Vagina (tissue), 2 donors: ENCODE measurements around the gene PCDHB7. TPM values are rescaled to one million over a fixed set of nuclear protein-coding genes. Genes with fewer than 3 reads are reported as not detected.
A peak's percentile ranks its signal among the peaks of the same experiment; 100 is the strongest.
"Not testable (repeated sequence)": the region's sequence is repeated elsewhere in the genome, so short reads cannot be mapped to it uniquely, and the experiment has no call there.

ENCODE experiments used
- DNase-seq, 2 donors: peaks; one replicate each; pipeline ENCODE4 v3.0.0-alpha.2; 2017; ENCODE audit errors: extremely low spot score in 2 of 2
- H3K27ac ChIP-seq: fragments of 200-600 bp; sonication (generic); one replicate; pipeline ENCODE4 v1.5.1; 2019
- H3K27me3 ChIP-seq: fragments of 200-600 bp; sonication (generic); one replicate; pipeline ENCODE4 v1.5.1; 2019
- H3K36me3 ChIP-seq, 2 donors: fragments of 200-600 bp; sonication (generic); one replicate each; pipeline ENCODE4 v1.5.1; 2017 to 2019
- H3K4me1 ChIP-seq: fragments of 200-600 bp; sonication (generic); one replicate; pipeline ENCODE4 v1.5.1; 2019
- H3K4me3 ChIP-seq, 2 donors: fragments of 200-600 bp; sonication (generic); 1 replicate in 1 of 2; 2 replicates in 1 of 2; pipeline ENCODE4 v1.5.1; 2016 to 2019
- H3K9me3 ChIP-seq: fragments of 200-600 bp; sonication (generic); one replicate; pipeline ENCODE4 v1.5.1; 2019
- CTCF ChIP-seq, 3 experiments: fragments of 450-650 bp in 2 of 3; fragments of 200-600 bp in 1 of 3; sonication (generic) in 1 of 3; IDR thresholded peaks; one replicate each; pipeline ENCODE4 v1.5.1; 2017 to 2019; ENCODE audit warnings: antibody characterized with exemption in 3 of 3, mild to moderate bottlenecking in 2 of 3, moderate library complexity in 2 of 3
- POLR2A ChIP-seq, 2 donors: fragments of 450-650 bp; IDR thresholded peaks; one replicate each; pipeline ENCODE4 v1.6.1; 2017; ENCODE audit warnings: antibody characterized with exemption in 2 of 2, mild to moderate bottlenecking in 2 of 2, moderate library complexity in 2 of 2
- POLR2AphosphoS5 ChIP-seq, 2 donors: sonication (generic); formaldehyde crosslinking; IDR thresholded peaks; one replicate each; pipeline ENCODE4 v1.9.0; 2017; ENCODE audit warnings: antibody characterized with exemption in 2 of 2, mild to moderate bottlenecking in 2 of 2, low read depth in 1 of 2; ENCODE audit not compliant: insufficient read depth in 1 of 2
- intact Hi-C: fragments of 100-400 bp; cut with DNase I; formaldehyde crosslinking; loops from one replicate; pipeline ENCODE4 v1.15.1; 2023
- total RNA-seq: library from RNA; depleted of rRNA; stranded (reverse); fragments of >200 nt; gene quantifications from one replicate; pipeline ENCODE4 v1.2.3, GENCODE V29; 2016

The PCDHB7 gene
- total RNA-seq, 1 donor from 2014 or later: 0.98 TPM

GRCh38 chr5:141199359-141200235 lies 27.2 kb downstream of the PCDHB7 start, which contains the start of gene PCDHB11:
Gene PCDHB11 (plus strand): TSS chr5:141199627. CDS start chr5:141199775, 148 bp downstream.
- Histone ChIP-seq H3K27ac (no peak within 1 kb of the TSS), H3K9me3 (peaks cover 28% of the 10 kb centered on the region), H3K4me3 (no peak within 1 kb of the TSS), H3K36me3 (no peaks in the 10 kb centered on the region), H3K4me1 (no peaks in the 10 kb centered on the region), H3K27me3 (no peaks in the 10 kb centered on the region)
- TF ChIP-seq POLR2AphosphoS5 (IDR thresholded peaks at IDR 0.05; ENCODE audit: insufficient read depth in 1 of 2, low read depth in 1 of 2): no peak
- TF ChIP-seq POLR2A (IDR thresholded peaks at IDR 0.05): no peak
- TF ChIP-seq CTCF (IDR thresholded peaks at IDR 0.05): no peak
- DNase-seq: no peak
- intact Hi-C loops: no loop called here

GRCh38 chr5:141201126-141201525 lies 28.7 kb downstream of the PCDHB7 start:
- H3K27me3 ChIP-seq, H3K27ac ChIP-seq, H3K4me1 ChIP-seq, intact Hi-C loops, H3K36me3 ChIP-seq, DNase-seq, H3K4me3 ChIP-seq: not testable (repeated sequence)
- peaks cover 24% of the 10 kb centered on the region for H3K9me3 ChIP-seq

DNA sequence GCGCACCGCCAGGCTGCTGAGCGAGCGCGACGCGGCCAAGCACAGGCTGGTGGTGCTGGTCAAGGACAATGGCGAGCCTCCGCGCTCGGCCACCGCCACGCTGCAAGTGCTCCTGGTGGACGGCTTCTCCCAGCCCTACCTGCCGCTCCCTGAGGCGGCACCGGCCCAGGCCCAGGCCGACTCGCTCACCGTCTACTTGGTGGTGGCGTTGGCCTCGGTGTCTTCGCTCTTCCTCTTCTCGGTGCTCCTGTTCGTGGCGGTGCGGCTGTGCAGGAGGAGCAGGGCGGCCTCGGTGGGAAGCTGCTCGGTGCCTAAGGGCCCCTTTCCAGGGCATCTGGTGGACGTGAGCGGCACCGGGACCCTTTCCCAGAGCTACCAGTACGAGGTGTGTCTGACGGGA lies 29.2 kb downstream of the PCDHB7 start:
- DNase-seq, H3K36me3 ChIP-seq, H3K4me3 ChIP-seq, H3K27me3 ChIP-seq, H3K4me1 ChIP-seq, H3K27ac ChIP-seq, intact Hi-C loops: not testable (repeated sequence)
- H3K9me3 ChIP-seq: peaks cover 24% of the 10 kb centered on the region

DNA sequence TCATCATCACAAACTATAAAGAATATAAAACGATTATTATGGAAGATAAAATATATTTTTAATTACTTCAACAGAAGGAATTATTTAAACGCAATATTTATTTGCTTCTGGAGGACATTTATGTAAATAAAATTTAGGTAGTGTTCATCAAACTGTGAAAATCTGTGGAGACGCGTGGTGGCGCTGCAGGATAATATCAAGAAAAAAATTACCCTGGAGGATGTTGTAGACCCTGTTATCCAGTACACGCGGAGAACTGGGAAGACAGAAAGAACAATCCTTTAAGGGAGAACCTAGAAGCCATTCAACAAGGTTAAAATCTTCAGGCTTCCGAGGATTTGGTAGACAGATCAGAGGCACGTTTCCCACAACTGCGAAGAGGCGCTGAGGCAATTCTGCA lies 36.0 kb downstream of the PCDHB7 start, which contains the start of gene PCDHB12:
PCDHB12 (plus strand) TSS at position 242 of the 400 bp plus-strand sequence. CDS start 189 bp downstream, outside the sequence.
- H3K27me3 ChIP-seq: no peaks in the 10 kb centered on the region
- H3K36me3 ChIP-seq: no peaks in the 10 kb centered on the region
- H3K4me3 ChIP-seq: peak within 1 kb of the TSS; percentile 2 to 22
- intact Hi-C loops: no loop called here
- H3K27ac ChIP-seq: no peak within 1 kb of the TSS
- no peak for DNase-seq
- peaks cover 13% of the 10 kb centered on the region for H3K9me3 ChIP-seq
- TF ChIP-seq CTCF (IDR thresholded peaks at IDR 0.05) (no peak), POLR2AphosphoS5 (IDR thresholded peaks at IDR 0.05; ENCODE audit: insufficient read depth in 1 of 2, low read depth in 1 of 2) (no peak), POLR2A (IDR thresholded peaks at IDR 0.05) (no peak)
- no peaks in the 10 kb centered on the region for H3K4me1 ChIP-seq

DNA sequence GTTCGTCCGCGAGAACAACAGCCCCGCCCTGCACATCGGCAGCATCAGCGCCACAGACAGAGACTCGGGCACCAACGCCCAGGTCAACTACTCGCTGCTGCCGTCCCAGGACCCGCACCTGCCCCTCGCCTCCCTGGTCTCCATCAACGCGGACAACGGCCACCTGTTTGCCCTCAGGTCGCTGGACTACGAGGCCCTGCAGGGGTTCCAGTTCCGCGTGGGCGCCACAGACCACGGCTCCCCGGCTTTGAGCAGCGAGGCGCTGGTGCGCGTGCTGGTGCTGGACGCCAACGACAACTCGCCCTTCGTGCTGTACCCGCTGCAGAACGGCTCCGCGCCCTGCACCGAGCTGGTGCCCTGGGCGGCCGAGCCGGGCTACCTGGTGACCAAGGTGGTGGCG lies 37.8 kb downstream of the PCDHB7 start:
- H3K36me3 ChIP-seq, H3K27ac ChIP-seq, H3K4me3 ChIP-seq, H3K4me1 ChIP-seq, H3K27me3 ChIP-seq, DNase-seq, intact Hi-C loops: not testable (repeated sequence)
- peaks cover 14% of the 10 kb centered on the region for H3K9me3 ChIP-seq

DNA sequence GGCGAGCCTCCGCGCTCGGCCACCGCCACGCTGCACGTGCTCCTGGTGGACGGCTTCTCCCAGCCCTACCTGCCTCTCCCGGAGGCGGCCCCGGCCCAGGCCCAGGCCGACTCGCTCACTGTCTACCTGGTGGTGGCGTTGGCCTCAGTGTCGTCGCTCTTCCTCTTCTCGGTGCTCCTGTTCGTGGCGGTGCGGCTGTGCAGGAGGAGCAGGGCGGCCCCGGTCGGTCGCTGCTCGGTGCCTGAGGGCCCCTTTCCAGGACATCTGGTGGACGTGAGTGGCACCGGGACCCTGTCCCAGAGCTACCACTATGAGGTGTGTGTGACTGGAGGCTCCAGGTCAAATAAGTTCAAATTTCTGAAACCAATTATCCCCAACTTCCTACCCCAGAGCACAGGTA lies 38.4 kb downstream of the PCDHB7 start:
- H3K36me3 ChIP-seq, intact Hi-C loops: not testable (repeated sequence)

GRCh38 chr5:141213656-141214339 lies 41.4 kb downstream of the PCDHB7 start, which contains the start of gene PCDHB13:
Gene PCDHB13 (plus strand): TSS chr5:141213919. CDS start chr5:141214124, 205 bp downstream.
- H3K4me1 ChIP-seq, H3K27me3 ChIP-seq, H3K36me3 ChIP-seq, DNase-seq, H3K27ac ChIP-seq, intact Hi-C loops: not testable (repeated sequence)
- peaks cover 22% of the 10 kb centered on the region for H3K9me3 ChIP-seq
- H3K4me3 ChIP-seq: peak within 1 kb of the TSS in 1 of 2 donors; percentile 11

More for the DNA sequence above, 38.4 kb downstream of the PCDHB7 start:
- not testable (repeated sequence) for H3K27me3 ChIP-seq, H3K27ac ChIP-seq, H3K4me1 ChIP-seq, H3K4me3 ChIP-seq, DNase-seq
- peaks cover 13% of the 10 kb centered on the region for H3K9me3 ChIP-seq

DNA sequence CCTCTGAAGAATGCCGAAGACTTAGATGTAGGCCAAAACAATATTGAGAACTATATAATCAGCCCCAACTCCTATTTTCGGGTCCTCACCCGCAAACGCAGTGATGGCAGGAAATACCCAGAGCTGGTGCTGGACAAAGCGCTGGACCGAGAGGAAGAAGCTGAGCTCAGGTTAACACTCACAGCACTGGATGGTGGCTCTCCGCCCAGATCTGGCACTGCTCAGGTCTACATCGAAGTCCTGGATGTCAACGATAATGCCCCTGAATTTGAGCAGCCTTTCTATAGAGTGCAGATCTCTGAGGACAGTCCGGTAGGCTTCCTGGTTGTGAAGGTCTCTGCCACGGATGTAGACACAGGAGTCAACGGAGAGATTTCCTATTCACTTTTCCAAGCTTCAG lies 42.1 kb downstream of the PCDHB7 start:
- H3K4me3 ChIP-seq, H3K27me3 ChIP-seq, H3K4me1 ChIP-seq, intact Hi-C loops, H3K27ac ChIP-seq, DNase-seq, H3K36me3 ChIP-seq: not testable (repeated sequence)
- H3K9me3 ChIP-seq: peaks cover 28% of the 10 kb centered on the region

DNA sequence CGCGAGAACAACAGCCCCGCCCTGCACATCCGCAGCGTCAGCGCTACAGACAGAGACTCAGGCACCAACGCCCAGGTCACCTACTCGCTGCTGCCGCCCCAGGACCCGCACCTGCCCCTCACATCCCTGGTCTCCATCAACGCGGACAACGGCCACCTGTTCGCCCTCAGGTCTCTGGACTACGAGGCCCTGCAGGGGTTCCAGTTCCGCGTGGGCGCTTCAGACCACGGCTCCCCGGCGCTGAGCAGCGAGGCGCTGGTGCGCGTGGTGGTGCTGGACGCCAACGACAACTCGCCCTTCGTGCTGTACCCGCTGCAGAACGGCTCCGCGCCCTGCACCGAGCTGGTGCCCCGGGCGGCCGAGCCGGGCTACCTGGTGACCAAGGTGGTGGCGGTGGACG lies 43.1 kb downstream of the PCDHB7 start:
- H3K4me1 ChIP-seq, H3K36me3 ChIP-seq, intact Hi-C loops, H3K27me3 ChIP-seq, H3K27ac ChIP-seq, H3K4me3 ChIP-seq, DNase-seq: not testable (repeated sequence)
- peaks cover 31% of the 10 kb centered on the region for H3K9me3 ChIP-seq

DNA sequence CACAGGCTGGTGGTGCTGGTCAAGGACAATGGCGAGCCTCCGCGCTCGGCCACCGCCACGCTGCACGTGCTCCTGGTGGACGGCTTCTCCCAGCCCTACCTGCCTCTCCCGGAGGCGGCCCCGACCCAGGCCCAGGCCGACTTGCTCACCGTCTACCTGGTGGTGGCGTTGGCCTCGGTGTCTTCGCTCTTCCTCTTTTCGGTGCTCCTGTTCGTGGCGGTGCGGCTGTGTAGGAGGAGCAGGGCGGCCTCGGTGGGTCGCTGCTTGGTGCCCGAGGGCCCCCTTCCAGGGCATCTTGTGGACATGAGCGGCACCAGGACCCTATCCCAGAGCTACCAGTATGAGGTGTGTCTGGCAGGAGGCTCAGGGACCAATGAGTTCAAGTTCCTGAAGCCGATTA lies 43.6 kb downstream of the PCDHB7 start:
- intact Hi-C loops, H3K4me1 ChIP-seq, H3K27me3 ChIP-seq, H3K4me3 ChIP-seq, H3K36me3 ChIP-seq, DNase-seq, H3K27ac ChIP-seq: not testable (repeated sequence)
- H3K9me3 ChIP-seq: peaks cover 28% of the 10 kb centered on the region
